OCI-LY1 (cell line): ENCODE results near the gene MAK.

Source experiments
- H2AFZ ChIP-seq: fragments of 200-600 bp; sonication (generic), shearing (Covaris generic); 2 replicates; pipeline ENCODE4 v1.6.0; 2014; ENCODE audit warnings: antibody characterized with exemption, mild to moderate bottlenecking, low read length
- H3F3A ChIP-seq: fragments of 200-600 bp; sonication (generic), shearing (Covaris generic); 2 replicates; pipeline ENCODE4 v1.6.0; 2014; ENCODE audit warnings: mild to moderate bottlenecking, antibody characterized with exemption, low read length, moderate library complexity; ENCODE audit not compliant: insufficient read depth
- H3K27ac ChIP-seq: fragments of 200-600 bp; sonication (generic); 2 replicates; pipeline ENCODE4 v1.5.1; 2014; ENCODE audit warnings: low read length, mixed run types, mild to moderate bottlenecking, low read depth; ENCODE audit not compliant: poor library complexity, severe bottlenecking
- H3K27me3 ChIP-seq: fragments of 200-600 bp; sonication (generic); 2 replicates; pipeline ENCODE4 v1.6.0; 2014; ENCODE audit warnings: antibody characterized with exemption, mild to moderate bottlenecking, low read length, moderate library complexity; ENCODE audit not compliant: insufficient read depth
- H3K36me3 ChIP-seq: fragments of 200-600 bp; sonication (generic); 2 replicates; pipeline ENCODE4 v1.6.1; 2014; ENCODE audit warnings: mild to moderate bottlenecking, antibody characterized with exemption, low read length, moderate library complexity, mixed read lengths; ENCODE audit not compliant: insufficient read depth
- H3K4me1 ChIP-seq: fragments of 200-600 bp; sonication (generic); 2 replicates; pipeline ENCODE4 v1.5.1; 2014; ENCODE audit warnings: mild to moderate bottlenecking, low read length, moderate library complexity; ENCODE audit not compliant: insufficient read depth, severe bottlenecking
- H3K4me2 ChIP-seq: fragments of 200-600 bp; sonication (generic), shearing (Covaris generic); 2 replicates; pipeline ENCODE4 v1.6.1; 2014; ENCODE audit warnings: low read length
- H3K4me3 ChIP-seq: fragments of 200-600 bp; sonication (generic); 2 replicates; pipeline ENCODE4 v1.5.1; 2014; ENCODE audit warnings: low read length, low read depth, mild to moderate bottlenecking, mixed read lengths; ENCODE audit not compliant: poor library complexity, severe bottlenecking
- H3K79me2 ChIP-seq: fragments of 200-600 bp; shearing (Covaris generic); 2 replicates; pipeline ENCODE4 v1.6.1; 2016; ENCODE audit warnings: mixed run types, low read length, mixed read lengths; ENCODE audit not compliant: insufficient read depth
- H3K9ac ChIP-seq: fragments of 200-600 bp; sonication (generic), shearing (Covaris generic); 2 replicates; pipeline ENCODE4 v1.6.1; 2014; ENCODE audit warnings: mild to moderate bottlenecking, low read length, mixed read lengths
- H3K9me2 ChIP-seq: fragments of 200-600 bp; sonication (generic), shearing (Covaris generic); 2 replicates; pipeline ENCODE4 v1.6.1; 2014; ENCODE audit warnings: low read depth, mild to moderate bottlenecking, low read length, mixed read lengths
- H3K9me3 ChIP-seq: fragments of 200-600 bp; shearing (Covaris generic); 2 replicates; pipeline ENCODE4 v1.6.1; 2014; ENCODE audit warnings: low read length, mixed read lengths
- H4K20me1 ChIP-seq: fragments of 200-600 bp; sonication (generic), shearing (Covaris generic); 2 replicates; pipeline ENCODE4 v1.6.0; 2016; ENCODE audit warnings: mild to moderate bottlenecking, low read length; ENCODE audit not compliant: insufficient read depth
- EZH2 ChIP-seq: fragments of 200-600 bp; sonication (generic), shearing (Covaris generic); IDR thresholded peaks from 2 replicates; pipeline ENCODE4 v1.8.0; 2017; ENCODE audit warnings: borderline replicate concordance, mixed run types, mild to moderate bottlenecking, antibody characterized with exemption, low read length, moderate library complexity, mixed read lengths
- TF ChIP-seq, protein P1 (sequence below): fragments of 200-600 bp; sonication (generic), shearing (Covaris generic); IDR thresholded peaks from 2 replicates; pipeline ENCODE4 v1.5.1; 2017; ENCODE audit warnings: mild to moderate bottlenecking, antibody characterized with exemption, low read length, moderate library complexity, mixed read lengths

MAK gene

GRCh38 chr6:10793035-10793434, 45.3 kb downstream of the MAK start:
- Histone ChIP-seq H3K9me2 (no peaks in the 10 kb centered on the region), H3K4me3 (no peak overlapping the region), H3K4me1 (no peaks in the 10 kb centered on the region), H3K79me2 (no peaks in the 10 kb centered on the region), H3K4me2 (no peak overlapping the region), H3K9me3 (no peaks in the 10 kb centered on the region), H3F3A (no peaks in the 10 kb centered on the region), H3K27ac (no peak overlapping the region), H3K27me3 (no peaks in the 10 kb centered on the region), H4K20me1 (no peaks in the 10 kb centered on the region), H3K36me3 (no peaks in the 10 kb centered on the region), H3K9ac (no peak overlapping the region), H2AFZ (no peak overlapping the region)
- TF ChIP-seq, protein P1, sequence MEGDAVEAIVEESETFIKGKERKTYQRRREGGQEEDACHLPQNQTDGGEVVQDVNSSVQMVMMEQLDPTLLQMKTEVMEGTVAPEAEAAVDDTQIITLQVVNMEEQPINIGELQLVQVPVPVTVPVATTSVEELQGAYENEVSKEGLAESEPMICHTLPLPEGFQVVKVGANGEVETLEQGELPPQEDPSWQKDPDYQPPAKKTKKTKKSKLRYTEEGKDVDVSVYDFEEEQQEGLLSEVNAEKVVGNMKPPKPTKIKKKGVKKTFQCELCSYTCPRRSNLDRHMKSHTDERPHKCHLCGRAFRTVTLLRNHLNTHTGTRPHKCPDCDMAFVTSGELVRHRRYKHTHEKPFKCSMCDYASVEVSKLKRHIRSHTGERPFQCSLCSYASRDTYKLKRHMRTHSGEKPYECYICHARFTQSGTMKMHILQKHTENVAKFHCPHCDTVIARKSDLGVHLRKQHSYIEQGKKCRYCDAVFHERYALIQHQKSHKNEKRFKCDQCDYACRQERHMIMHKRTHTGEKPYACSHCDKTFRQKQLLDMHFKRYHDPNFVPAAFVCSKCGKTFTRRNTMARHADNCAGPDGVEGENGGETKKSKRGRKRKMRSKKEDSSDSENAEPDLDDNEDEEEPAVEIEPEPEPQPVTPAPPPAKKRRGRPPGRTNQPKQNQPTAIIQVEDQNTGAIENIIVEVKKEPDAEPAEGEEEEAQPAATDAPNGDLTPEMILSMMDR: no peak
- TF ChIP-seq EZH2: no peak

DNA sequence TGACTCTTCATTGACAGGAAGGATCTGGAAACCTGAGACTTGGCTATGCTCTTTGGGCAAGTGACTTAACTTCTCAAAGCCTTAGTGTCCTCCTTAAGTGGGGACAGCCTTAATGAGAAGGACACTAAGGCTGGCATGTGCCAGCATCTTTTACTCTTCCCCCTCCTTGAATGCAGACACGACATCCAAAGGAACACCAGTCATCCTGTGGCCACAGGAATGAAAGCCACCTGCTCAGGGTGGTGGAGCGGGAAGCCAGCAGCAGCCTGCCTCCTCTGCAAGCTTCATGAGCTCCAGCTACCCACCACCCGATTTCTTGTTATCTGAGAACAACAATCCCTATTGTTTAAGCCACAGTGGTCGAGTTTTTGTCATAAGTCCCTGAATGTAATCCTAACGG, 46.2 kb downstream of the MAK start:
- H3K4me2 ChIP-seq: no peak overlapping the region
- no peaks in the 10 kb centered on the region for H3K79me2 ChIP-seq
- TF ChIP-seq EZH2: no peak
- TF ChIP-seq, protein P1: no peak
- no peaks in the 10 kb centered on the region for H3F3A ChIP-seq
- H4K20me1 ChIP-seq: no peaks in the 10 kb centered on the region
- H3K9me2 ChIP-seq: no peaks in the 10 kb centered on the region
- H3K9ac ChIP-seq: no peak overlapping the region
- no peaks in the 10 kb centered on the region for H3K4me1 ChIP-seq
- H3K9me3 ChIP-seq: no peaks in the 10 kb centered on the region
- no peak overlapping the region for H3K4me3 ChIP-seq
- no peaks in the 10 kb centered on the region for H3K27me3 ChIP-seq
- no peak overlapping the region for H2AFZ ChIP-seq
- H3K36me3 ChIP-seq: no peaks in the 10 kb centered on the region
- no peak overlapping the region for H3K27ac ChIP-seq

DNA sequence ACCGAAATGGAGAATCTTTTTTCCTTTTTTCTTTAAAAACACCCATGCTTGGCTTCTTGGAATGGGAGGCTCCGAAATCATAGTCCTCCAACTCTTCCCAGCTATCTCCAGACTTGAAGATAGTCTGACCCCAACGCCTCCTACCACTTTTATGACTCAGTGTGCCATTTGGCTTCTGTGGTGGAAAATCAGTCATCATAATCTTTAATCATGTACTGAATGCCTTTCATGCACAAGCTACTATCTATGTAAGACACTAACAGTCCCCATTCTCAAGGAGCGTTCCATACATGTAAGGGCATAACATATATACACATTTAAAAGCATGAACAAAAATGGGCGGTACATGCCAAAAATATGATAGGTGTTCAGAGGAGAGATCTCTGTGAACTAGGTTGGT, 46.7 kb downstream of the MAK start:
- Histone ChIP-seq H3K9me3 (no peaks in the 10 kb centered on the region), H3K27me3 (no peaks in the 10 kb centered on the region), H3K27ac (no peak overlapping the region), H3F3A (no peaks in the 10 kb centered on the region), H3K4me2 (no peak overlapping the region), H3K9me2 (no peaks in the 10 kb centered on the region), H4K20me1 (no peaks in the 10 kb centered on the region), H3K4me1 (no peaks in the 10 kb centered on the region), H3K79me2 (no peaks in the 10 kb centered on the region), H3K9ac (no peak overlapping the region), H2AFZ (no peak overlapping the region), H3K4me3 (no peak overlapping the region), H3K36me3 (no peaks in the 10 kb centered on the region)
- TF ChIP-seq EZH2: no peak
- TF ChIP-seq, protein P1: no peak
